Measurements from ENCODE around the gene SCAMP1.

Gene SCAMP1

GRCh38 chr5:78518365-78519197 is 158.2 kb downstream of the SCAMP1 start:
- no peak for DNase-seq

DNA sequence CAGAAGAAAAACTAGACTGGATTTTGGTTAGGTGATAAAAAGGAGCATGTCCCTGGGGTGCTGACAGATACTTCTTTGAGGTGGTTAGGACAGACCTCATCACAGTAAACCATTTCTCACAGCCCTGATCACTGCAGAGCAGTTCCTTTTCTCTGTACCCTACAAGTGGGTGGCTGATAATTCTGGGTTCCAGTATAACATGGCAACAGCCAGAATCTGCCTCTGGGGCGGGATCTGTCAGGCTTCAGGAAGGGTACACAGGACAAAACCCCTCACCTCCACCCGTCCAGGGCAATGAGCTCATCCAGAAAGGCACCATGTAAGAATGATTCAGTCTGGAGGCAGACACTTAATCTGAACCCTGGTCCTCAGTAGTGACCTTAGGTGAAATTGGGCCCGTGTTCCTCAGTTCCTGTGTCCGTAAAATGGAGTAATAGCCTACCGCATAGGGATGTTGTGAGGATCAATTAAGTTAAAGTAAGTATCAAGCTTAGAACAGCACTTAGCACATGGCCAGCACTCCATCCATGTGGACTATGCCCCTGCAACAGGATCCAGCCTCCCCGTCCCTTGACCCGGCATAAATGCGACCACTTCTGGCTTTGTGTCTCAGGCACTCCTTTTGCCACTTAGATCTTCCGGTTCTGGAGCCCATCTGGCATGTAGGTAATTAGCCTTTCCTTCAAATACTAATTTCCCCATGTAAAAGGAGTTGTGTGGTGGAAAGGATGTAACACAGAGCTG is 159.0 kb downstream of the SCAMP1 start:
- DNase-seq: no peak

DNA sequence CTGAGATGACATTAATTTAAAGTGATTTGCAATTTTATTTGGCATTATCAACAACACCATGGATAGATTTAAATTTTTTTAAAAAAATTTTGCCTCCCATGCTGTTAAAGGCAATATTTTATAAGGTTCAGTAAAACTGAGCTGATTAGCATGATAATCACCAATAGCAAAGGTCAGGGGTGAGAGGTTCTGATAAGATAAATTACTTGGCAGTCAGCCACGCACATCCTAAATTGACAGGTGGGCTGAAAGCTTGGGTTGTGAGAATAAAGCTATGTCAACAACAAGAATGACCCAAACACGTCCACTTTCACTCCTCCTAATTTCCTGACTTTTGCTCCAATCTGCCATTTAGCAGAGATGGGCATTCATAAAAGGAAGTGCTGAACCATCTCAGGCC is 161.0 kb downstream of the SCAMP1 start:
- DNase-seq: no peak

- no peak for DNase-seq
Observed at GRCh38 chr5:78522476-78523260, 162.3 kb downstream of the SCAMP1 start.

DNA sequence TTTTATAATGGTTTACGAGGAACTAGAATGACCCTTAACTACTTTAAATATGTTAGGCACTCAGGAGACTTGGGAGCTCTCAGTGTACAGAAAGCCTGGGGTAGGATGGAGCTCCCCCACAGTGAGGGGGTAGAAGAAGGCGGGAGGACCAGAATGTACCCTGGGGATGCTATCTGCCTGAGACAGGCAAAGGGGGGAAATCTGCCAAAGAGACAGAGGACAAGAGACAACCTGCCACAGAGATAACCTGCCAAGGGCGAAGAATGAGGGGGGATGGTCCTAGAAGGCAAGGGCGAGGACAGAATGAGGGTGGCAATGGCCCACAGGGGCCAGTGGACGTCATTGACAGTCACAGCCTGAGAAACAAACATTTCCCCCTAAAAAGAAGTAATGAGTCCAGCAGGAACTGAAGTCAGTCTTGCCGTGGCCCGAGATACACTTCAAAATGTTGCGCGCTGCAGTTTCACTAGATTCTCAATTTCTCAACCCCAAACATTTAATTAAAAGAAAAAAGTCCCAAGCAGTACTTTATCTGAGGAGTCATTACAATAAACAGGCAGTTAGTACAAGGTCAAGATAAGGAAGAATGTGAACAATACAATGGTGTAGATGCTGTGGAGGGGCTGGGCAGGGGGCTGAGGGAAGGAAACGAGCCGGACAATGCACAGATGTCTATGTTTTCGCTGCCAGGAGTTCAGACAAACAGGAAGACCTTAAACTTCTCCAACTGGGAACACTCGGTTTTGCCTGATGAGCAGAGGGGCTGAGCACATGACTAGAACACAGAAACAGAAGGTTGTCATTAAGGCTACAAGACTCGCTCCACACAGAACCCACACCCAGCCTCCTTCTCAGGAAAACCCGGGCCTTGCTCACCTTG is 163.1 kb downstream of the SCAMP1 start:
- DNase-seq: no peak

- DNase-seq: no peak
Observed at GRCh38 chr5:78526049-78526525, 165.7 kb downstream of the SCAMP1 start.

DNA sequence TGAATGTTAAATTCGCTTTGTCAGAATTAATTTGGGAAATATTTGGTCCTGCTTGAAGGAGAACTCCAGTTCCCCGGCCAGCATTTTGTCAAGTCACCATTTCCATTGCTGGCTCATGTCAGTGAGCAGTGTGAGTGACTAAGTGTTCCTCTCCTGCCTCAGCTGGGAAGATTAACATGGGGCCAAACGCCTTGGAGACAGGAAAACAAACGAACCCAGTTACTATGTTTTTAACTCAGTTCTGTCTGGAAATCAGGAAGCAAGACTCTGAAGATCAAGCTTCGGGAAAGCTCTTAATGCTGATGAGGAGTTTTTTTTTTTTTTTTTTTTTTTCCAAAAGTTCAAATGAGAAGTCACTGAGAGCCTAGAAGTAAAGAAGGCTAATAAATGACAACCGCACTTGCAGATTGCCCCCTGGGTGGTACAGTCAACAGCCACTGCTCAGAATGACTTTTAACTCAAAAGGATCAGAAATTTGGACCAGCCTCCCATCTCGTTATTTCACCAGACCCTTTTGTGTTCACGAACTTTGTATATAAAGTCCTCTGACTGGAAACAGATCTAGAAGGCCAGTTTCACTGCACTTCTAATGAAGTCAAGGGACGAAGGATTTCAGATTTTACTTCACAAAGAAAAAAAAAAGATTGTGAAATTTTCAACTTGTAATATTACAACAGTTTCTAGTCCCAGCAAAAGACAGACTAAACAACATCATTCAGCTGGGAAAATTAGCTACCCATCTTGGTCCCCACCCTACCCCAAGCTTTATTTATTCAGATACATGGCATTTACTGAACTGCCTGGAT is 166.8 kb downstream of the SCAMP1 start:
- no peak for DNase-seq

GRCh38 chr5:78527925-78528324 is 167.5 kb downstream of the SCAMP1 start:
- no peak for DNase-seq
